ENCODE measurements around the gene CNNM4.

Gene CNNM4

DNA sequence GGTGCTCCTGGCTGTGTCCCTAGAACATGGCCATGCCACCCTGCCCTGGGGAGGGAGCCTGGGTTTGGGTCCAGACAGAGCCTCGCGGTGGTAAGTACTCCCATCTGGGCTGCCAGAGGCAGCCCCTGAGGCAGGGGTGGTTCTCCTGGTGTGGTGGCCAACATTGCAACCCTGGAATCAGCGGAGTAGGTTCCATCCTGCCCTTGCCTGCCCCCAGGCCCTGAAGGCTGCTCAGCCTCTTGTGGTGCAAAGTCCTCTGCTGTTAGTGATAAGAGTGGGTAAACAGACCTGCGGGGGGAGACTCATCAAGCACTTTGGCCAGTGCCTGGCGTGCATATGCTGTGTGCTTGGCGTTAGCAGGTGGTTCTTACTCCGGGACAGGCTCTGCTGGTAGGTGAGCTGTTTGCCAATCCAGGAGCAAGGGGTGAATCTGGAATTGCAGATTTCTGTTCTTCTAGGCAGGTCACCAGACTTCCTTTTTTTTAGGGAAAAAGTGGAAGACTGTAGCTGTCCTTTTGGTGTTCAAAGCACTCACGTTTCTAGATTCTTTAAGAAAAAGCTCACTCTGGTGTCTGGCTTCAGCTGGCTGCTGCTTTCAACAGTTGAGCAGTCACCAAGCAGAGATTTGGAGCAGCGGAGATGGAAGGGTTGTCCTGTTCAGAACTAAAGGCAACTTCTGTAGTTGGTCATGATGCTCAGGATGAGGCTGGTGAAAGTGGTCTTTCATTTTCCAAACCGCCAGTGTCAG is 58.6 kb downstream of the CNNM4 start:
- H3K27ac ChIP-seq, result no peak overlapping the region
- no peak for TF ChIP-seq ZFX (IDR thresholded peaks at IDR 0.05)
- TF ChIP-seq, protein P1, sequence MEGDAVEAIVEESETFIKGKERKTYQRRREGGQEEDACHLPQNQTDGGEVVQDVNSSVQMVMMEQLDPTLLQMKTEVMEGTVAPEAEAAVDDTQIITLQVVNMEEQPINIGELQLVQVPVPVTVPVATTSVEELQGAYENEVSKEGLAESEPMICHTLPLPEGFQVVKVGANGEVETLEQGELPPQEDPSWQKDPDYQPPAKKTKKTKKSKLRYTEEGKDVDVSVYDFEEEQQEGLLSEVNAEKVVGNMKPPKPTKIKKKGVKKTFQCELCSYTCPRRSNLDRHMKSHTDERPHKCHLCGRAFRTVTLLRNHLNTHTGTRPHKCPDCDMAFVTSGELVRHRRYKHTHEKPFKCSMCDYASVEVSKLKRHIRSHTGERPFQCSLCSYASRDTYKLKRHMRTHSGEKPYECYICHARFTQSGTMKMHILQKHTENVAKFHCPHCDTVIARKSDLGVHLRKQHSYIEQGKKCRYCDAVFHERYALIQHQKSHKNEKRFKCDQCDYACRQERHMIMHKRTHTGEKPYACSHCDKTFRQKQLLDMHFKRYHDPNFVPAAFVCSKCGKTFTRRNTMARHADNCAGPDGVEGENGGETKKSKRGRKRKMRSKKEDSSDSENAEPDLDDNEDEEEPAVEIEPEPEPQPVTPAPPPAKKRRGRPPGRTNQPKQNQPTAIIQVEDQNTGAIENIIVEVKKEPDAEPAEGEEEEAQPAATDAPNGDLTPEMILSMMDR (conservative IDR thresholded peaks at IDR 0.05), result no peak

DNA sequence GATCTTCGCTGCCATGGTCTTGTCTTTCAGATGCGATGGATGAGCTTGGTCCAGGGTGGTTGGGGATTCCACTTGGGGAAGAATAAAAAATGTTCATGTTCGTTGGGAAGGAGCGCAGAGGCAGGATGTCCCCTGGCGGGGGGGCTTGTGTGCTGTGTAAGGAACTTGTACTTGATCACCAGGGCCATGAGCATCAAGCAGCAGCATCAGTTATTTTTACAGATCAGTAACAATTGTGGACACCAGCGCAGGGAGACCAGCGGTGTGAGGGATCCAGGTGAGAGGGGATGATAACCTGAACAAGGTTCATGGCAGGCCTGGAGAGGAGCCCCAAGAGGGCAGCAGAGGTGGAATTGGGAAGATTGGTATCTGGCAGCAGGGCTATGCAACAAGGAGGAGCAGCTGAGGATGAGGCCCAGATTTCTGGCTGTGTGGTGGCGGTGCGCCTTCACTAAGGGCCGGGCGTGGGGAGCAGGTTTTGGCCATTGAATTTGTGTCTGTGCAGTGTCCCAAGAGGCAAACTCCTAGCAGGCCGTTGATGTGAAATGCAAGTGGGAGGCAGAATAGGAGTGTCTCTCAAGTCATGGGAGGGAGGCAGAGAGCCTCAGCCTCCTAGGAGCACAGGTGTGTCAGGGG is 59.3 kb downstream of the CNNM4 start:
- H3K27ac ChIP-seq, result no peak overlapping the region
- TF ChIP-seq, protein P1 (conservative IDR thresholded peaks at IDR 0.05), result no peak
- TF ChIP-seq ZFX (IDR thresholded peaks at IDR 0.05), result no peak

DNA sequence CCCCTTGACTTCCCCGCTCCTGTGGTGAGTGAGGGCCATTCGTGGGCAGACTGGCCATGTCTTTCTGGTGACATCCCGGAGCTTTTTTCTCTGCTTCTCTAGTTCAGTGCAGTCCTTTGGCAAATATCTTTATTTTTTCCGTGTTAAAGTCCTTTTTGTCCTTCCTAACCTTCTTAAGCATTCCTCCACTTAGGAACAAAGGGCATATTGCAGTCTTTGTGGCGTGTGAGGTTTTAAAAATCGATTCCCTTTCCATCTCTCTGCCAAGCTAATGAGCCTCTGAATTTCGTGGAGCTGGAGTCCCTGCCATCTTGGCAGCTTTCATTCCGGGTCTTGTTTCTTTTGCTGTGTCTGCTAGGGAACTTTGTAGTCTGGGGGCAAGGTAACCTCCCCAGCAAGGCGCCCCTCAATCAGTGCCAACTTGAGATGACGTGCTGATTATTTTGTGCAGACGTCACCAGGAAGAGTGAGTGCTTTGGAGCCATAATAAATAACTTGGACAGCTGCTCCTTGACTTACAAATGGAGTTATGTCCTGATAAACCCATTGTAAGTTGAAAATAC is 60.5 kb downstream of the CNNM4 start:
- H3K27ac ChIP-seq, result no peak overlapping the region
- TF ChIP-seq, protein P1 (conservative IDR thresholded peaks at IDR 0.05), result no peak
- TF ChIP-seq ZFX (IDR thresholded peaks at IDR 0.05), result no peak

DNA sequence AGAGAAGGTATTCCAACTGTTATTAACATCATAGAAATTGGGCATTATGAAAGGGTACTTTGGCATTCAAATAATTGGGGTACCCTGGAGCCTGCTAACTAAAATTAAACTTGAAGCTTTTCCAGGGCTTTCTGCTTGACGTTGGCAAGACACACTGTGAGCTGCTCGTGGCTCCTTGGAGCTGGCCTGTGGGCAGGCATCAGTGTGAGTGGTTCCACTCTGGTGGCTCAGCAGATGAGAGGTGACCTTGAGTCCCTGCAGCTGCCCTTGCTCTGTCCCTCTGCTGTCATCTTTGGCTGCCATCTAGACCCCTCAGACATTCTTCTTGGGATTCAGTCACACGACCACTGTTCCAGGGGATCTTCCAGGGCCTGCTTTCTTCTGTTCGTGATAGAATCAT is 62.1 kb downstream of the CNNM4 start:
- TF ChIP-seq, protein P1 (conservative IDR thresholded peaks at IDR 0.05), result no peak
- TF ChIP-seq ZFX (IDR thresholded peaks at IDR 0.05), result no peak
- H3K27ac ChIP-seq, result no peak overlapping the region

DNA sequence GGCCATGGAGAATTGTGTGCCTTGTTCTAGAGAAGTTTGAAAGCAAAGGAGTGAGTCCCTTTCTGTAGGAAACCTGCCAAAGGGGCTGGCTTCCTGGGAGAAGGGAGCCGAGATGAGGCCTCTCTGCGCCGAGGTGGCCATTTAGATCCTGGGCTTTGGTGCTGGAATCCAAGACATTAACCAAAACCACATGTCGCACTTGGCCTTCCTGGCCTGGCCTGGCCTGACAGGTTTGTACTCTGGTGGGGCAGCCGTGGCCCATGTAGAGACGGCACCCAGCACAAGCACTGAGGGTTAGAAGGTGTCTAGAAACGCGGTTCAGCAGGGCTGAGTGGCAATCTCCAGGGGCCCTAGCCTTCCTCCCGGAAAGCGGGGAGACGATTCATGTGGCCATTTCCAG is 62.5 kb downstream of the CNNM4 start:
- TF ChIP-seq ZFX (IDR thresholded peaks at IDR 0.05), result no peak
- TF ChIP-seq, protein P1 (conservative IDR thresholded peaks at IDR 0.05), result no peak
- H3K27ac ChIP-seq, result no peak overlapping the region

DNA sequence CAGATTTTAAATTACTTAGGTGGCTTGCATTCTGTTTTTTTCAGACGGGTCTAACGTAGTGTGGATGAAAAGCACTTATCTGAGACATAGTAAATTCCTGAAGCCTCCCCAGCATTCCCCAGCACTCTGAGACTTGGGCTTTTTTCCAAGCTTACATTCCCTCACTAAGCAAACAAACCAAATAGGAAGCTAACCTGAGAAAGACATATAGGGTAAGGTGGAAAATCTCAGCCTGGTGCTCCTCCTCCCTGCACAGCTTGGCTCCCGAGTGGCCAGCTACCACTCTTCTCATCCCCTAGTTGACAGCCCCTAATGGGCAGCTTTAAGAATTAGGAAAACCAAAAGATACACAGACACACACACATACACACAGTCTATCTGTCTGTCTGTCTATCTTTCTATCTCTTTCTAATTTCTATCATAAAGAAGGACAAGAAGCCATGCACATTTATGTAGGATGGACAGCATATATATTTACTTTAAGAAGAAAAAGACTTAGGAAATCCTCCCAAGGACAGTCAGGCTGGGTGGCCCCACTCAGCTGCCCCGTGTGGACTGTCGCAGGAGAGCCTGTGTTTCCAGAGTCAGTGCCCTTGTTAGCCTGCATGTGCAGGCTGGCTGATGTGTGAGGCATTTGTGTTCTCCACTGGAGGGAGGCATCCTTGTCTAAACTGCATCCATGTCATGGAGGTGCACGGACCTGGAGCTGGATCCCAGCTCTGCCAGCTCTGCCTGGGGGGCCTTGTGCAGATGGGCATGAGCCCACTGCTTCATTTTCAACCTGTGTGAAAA is 63.6 kb downstream of the CNNM4 start:
- H3K27ac ChIP-seq, result no peak overlapping the region
- TF ChIP-seq, protein P1 (conservative IDR thresholded peaks at IDR 0.05), result no peak
- no peak for TF ChIP-seq ZFX (IDR thresholded peaks at IDR 0.05)
